DND-41 (cell line): Measurements from ENCODE around the gene TGFBRAP1.

ENCODE experiments used
- ATAC-seq: fragments of 200-7000 bp; cut with Tn5 transposase; 3 replicates; pipeline ENCODE4 v1.9.1; 2021; ENCODE audit warnings: low read depth; ENCODE audit not compliant: insufficient read depth
- DNase-seq: peaks from one replicate; pipeline ENCODE4 v3.0.0-alpha.2; 2020
- H2AFZ ChIP-seq: 2 replicates; pipeline ENCODE4 v1.6.0; 2012; ENCODE audit warnings: low read depth, low read length
- H3K27ac ChIP-seq: 2 replicates; pipeline ENCODE4 v1.5.1; 2012; ENCODE audit warnings: low read length, inconsistent platforms
- H3K27me3 ChIP-seq: fragments of 200-600 bp; sonication (generic); 2 replicates; pipeline ENCODE4 v1.6.0; 2012; ENCODE audit warnings: low read length, mild to moderate bottlenecking, inconsistent platforms; ENCODE audit not compliant: insufficient read depth, poor library complexity
- H3K36me3 ChIP-seq: 2 replicates; pipeline ENCODE4 v1.5.1; 2012; ENCODE audit warnings: low read length, inconsistent platforms; ENCODE audit not compliant: insufficient read depth
- H3K4me1 ChIP-seq: 2 replicates; pipeline ENCODE4 v1.5.1; 2012; ENCODE audit warnings: mild to moderate bottlenecking, low read length; ENCODE audit not compliant: insufficient read depth
- H3K4me2 ChIP-seq: 2 replicates; pipeline ENCODE4 v1.6.0; 2012; ENCODE audit warnings: mild to moderate bottlenecking, moderate library complexity, low read length, inconsistent platforms; ENCODE audit not compliant: insufficient read depth
- H3K4me3 ChIP-seq, 2 experiments: fragments of 200-600 bp in 1 of 2; shearing (Covaris generic) in 1 of 2; 2 replicates each; pipeline ENCODE4 v1.5.1; 2012 to 2016; ENCODE audit warnings: inconsistent platforms in 2 of 2, low read length in 2 of 2, mild to moderate bottlenecking in 2 of 2, low read depth in 1 of 2, moderate library complexity in 1 of 2
- H3K79me2 ChIP-seq: 2 replicates; pipeline ENCODE4 v1.6.0; 2012; ENCODE audit warnings: low read length, inconsistent platforms; ENCODE audit not compliant: insufficient read depth
- H3K9ac ChIP-seq: 2 replicates; pipeline ENCODE4 v1.6.0; 2012; ENCODE audit warnings: low read depth, mild to moderate bottlenecking, inconsistent platforms, low read length, moderate library complexity
- H3K9me3 ChIP-seq: 2 replicates; pipeline ENCODE4 v1.5.1; 2012; ENCODE audit warnings: low read length, moderate library complexity, mild to moderate bottlenecking, inconsistent platforms; ENCODE audit not compliant: insufficient read depth, severe bottlenecking
- H4K20me1 ChIP-seq: 2 replicates; pipeline ENCODE4 v1.6.0; 2012; ENCODE audit warnings: low read length; ENCODE audit not compliant: insufficient read depth
- EZH2 ChIP-seq: IDR thresholded peaks from 3 replicates; pipeline ENCODE4 v1.6.1; 2012; ENCODE audit warnings: borderline replicate concordance, low read depth, mild to moderate bottlenecking, moderate library complexity, low read length, inconsistent platforms; ENCODE audit not compliant: severe bottlenecking
- TF ChIP-seq, protein P1 (sequence below): IDR thresholded peaks from 2 replicates; pipeline ENCODE4 v1.5.1; 2012; ENCODE audit warnings: borderline replicate concordance, low read length, moderate library complexity, mild to moderate bottlenecking; ENCODE audit not compliant: poor library complexity, severe bottlenecking; ENCODE audit errors: extremely low read depth

TGFBRAP1 gene

DNA sequence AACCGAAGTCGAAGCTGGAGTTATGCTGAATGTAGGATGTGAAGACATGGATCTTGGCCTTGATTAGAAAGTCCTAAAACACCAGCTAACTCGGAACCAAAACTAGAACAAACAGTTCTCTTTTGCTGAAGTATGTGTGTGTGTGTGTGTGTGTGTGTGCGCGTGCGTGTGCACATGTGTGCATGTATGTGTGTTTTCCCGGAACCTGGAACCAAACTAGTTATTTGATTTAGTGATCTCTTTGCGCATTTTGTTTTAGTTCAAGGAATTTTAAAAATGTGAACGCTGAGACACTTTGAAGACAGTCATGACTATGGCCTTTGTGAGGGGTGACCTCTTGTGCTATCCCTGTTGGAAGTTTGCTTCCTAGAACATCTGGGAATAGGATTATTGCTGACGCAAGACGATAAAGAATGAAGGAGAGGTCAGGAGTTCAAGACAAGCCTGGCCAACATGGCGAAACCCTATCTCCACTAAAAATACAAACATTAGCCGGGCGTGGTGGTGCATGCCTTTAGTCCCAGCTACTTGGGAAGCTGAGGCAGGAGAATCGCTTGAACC, 45.5 kb upstream of the TGFBRAP1 start:
- H3K4me3 ChIP-seq: no peak overlapping the region
- H4K20me1 ChIP-seq: no peaks in the 10 kb centered on the region
- no peak overlapping the region for H3K9ac ChIP-seq
- H3K27ac ChIP-seq: no peak overlapping the region
- DNase-seq: no peak
- H3K27me3 ChIP-seq: no peaks in the 10 kb centered on the region
- ATAC-seq: no peak
- no peaks in the 10 kb centered on the region for H3K9me3 ChIP-seq
- TF ChIP-seq, protein P1, sequence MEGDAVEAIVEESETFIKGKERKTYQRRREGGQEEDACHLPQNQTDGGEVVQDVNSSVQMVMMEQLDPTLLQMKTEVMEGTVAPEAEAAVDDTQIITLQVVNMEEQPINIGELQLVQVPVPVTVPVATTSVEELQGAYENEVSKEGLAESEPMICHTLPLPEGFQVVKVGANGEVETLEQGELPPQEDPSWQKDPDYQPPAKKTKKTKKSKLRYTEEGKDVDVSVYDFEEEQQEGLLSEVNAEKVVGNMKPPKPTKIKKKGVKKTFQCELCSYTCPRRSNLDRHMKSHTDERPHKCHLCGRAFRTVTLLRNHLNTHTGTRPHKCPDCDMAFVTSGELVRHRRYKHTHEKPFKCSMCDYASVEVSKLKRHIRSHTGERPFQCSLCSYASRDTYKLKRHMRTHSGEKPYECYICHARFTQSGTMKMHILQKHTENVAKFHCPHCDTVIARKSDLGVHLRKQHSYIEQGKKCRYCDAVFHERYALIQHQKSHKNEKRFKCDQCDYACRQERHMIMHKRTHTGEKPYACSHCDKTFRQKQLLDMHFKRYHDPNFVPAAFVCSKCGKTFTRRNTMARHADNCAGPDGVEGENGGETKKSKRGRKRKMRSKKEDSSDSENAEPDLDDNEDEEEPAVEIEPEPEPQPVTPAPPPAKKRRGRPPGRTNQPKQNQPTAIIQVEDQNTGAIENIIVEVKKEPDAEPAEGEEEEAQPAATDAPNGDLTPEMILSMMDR: no peak
- TF ChIP-seq EZH2: no peak
- H3K36me3 ChIP-seq: no peaks in the 10 kb centered on the region
- peaks cover 3% of the 10 kb centered on the region for H3K4me1 ChIP-seq
- no peak overlapping the region for H3K4me2 ChIP-seq
- H3K79me2 ChIP-seq: no peaks in the 10 kb centered on the region
- no peak overlapping the region for H2AFZ ChIP-seq

DNA sequence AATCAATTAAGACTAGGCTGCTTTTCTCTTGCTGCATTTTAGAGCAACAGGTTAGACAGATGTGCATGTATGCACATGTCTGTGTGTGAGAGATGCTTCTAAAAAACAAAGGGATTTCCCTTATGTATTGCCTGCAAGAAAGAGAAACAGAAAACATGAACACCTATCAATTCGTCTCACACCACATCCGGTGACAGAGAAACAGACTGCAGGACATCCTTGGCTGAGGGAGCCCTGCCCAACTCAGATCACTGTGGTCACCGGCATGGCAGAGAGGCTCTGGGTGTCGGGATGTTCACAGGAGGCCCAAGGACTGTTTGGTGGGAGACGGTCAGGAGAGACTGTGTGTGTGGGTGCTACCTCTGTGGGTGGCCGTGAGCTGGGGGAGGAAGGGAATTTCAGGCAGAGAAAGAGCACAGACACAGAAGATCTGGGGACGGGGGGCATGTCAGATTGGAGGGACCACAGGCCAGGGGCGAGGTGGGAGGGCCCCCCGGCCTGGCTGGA, 44.4 kb upstream of the TGFBRAP1 start:
- ATAC-seq (no peak), DNase-seq (no peak)
- Histone ChIP-seq H4K20me1 (no peaks in the 10 kb centered on the region), H3K4me1 (peaks cover 10% of the 10 kb centered on the region), H2AFZ (no peak overlapping the region), H3K9me3 (no peaks in the 10 kb centered on the region), H3K4me3 (no peak overlapping the region), H3K9ac (no peak overlapping the region), H3K36me3 (no peaks in the 10 kb centered on the region), H3K4me2 (no peak overlapping the region), H3K79me2 (no peaks in the 10 kb centered on the region), H3K27ac (no peak overlapping the region), H3K27me3 (no peaks in the 10 kb centered on the region)
- TF ChIP-seq EZH2: no peak
- TF ChIP-seq, protein P1: no peak

DNA sequence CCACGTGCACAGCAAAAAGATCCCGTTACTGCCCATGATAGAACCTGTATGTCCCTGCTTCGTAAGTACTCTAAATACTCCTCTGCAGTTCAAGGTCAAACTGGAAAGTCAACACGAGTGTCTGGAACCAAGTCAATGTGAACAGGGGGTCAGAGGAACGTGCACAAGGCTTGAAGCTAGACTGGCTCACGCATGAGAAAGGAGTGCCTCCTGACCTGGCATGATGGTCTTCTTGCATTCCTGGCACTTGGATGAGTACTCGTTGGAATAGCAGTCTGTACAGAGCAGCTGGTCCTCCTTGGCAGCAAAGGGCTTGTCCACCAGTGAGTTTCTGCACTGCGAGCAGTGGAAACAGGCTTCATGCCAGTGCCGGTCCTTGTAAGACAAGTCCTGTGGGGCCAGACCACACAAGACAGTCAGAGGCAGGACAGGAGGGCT, 43.8 kb upstream of the TGFBRAP1 start:
- no peak for ATAC-seq
- H2AFZ ChIP-seq: no peak overlapping the region

More for the DNA sequence above, 43.8 kb upstream of the TGFBRAP1 start:
- H3K9ac ChIP-seq: no peak overlapping the region
- H3K9me3 ChIP-seq: no peaks in the 10 kb centered on the region
- H3K27me3 ChIP-seq: no peaks in the 10 kb centered on the region
- H3K4me1 ChIP-seq: peaks cover 10% of the 10 kb centered on the region
- no peaks in the 10 kb centered on the region for H3K36me3 ChIP-seq
- H4K20me1 ChIP-seq: no peaks in the 10 kb centered on the region
- H3K4me3 ChIP-seq: no peak overlapping the region
- H3K27ac ChIP-seq: no peak overlapping the region
- H3K79me2 ChIP-seq: no peaks in the 10 kb centered on the region
- no peak for DNase-seq
- no peak overlapping the region for H3K4me2 ChIP-seq
- TF ChIP-seq, protein P1: no peak
- TF ChIP-seq EZH2: no peak
